Measurements from ENCODE around the gene CLDN3.
"Not testable (repeated sequence)": the region's sequence is repeated elsewhere in the genome, so short reads cannot be mapped to it uniquely, and the experiment has no call there.

CLDN3 gene

DNA sequence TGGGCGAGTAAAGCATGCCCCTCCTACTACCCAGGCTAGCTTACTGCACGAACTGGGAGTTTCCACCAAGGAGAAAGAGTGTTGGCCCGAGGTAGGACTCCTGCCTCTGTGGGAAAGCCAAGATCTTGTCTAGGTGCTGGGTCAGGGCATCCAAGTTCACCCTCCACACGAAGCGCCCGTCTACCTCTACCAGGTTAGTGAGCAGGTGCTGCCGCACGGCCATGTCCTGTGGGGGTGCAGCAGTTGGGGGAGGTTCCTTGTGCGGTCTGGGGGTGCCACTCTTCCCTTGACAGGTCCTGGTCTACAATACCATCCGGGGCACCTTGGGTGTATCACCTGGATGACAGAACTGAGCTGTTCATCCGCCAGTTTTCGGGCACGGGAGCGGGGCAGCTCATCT is 33.2 kb downstream of the CLDN3 start:
- DNase-seq (ENCODE audit: low read depth) = no peak

DNA sequence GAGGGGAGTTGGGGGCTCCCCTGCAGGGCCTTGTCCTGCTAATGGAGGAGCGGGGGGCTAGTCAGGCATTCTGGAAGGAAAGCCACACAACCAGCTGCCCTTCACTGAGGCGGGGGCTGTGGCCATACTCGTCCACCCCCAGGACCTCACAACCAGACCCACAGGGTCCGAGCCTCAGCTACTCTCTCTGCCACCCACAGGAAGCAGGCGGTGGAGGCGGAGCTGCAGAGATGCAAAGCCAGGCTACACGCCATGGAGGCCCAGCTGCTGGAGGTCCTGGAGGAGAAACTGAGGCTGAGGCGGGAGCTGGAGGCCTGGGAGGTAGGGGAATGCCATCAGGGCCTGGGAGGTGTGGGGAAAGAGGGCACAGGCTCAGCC is 34.6 kb downstream of the CLDN3 start:
- no peak for DNase-seq (ENCODE audit: low read depth)

DNA sequence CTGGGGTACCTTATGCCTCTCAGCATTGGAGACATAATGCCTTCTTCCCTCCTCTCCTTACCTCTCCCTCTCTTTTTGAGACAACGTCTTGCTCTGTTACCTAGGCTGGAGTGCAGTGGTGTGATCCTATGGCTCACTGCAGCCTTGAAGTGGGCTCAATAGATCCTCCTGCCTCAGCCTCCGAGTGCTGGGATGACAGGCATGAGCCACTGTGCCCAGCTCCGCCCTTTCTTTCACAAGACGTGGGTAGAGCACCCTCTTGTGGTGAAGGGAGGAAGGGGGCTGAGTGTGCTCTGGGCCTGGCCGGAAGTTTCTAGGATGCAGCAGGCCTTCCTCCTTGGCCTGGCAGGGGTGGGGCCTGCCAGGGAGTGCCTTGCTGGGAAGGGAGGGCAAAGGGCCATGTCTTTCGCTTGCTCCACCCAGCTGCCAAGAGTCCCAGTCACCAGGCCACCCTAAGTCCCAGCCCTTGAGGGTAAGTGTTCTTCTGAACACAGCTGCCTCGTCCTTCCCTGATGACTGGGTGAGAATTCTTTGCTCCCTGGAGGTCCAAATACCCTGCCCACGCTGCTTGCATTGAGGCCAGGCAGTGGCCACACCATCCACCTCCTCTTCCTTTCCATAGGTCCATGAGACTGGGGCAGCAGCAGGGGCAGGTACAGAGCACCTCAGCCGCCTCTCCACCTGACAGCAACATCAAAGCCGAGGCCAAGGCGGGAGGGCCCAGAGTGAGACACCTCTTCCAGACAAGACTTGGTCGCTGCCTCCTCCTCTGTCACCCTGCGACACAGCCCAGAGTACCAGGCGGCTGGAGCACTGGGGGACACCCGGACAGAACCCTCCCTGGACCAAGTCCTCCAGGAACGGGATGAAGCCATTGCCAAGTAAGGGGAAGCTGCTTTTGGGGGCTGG is 35.2 kb downstream of the CLDN3 start:
- peak; percentile 51 for DNase-seq (ENCODE audit: low read depth)

DNA sequence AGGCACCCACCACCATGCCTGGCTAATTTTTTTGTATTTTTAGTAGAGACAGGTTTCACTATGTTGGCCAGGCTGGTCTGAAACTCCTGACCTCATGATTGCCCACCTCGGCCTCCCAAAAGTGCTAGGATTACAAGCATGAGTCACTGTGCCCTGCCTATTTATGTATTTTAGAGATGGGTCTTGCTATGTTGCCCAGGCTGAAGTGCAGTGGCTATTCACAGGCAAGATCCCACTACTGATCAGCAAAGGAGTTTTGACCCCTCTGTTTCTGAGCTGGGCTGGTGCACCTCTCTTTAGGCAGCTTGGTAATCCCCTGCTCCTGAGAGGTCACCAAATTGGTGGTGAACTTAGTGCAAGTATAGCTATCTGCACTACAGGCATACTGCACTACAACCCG is 37.7 kb downstream of the CLDN3 start:
- DNase-seq (ENCODE audit: low read depth) = no peak

DNA sequence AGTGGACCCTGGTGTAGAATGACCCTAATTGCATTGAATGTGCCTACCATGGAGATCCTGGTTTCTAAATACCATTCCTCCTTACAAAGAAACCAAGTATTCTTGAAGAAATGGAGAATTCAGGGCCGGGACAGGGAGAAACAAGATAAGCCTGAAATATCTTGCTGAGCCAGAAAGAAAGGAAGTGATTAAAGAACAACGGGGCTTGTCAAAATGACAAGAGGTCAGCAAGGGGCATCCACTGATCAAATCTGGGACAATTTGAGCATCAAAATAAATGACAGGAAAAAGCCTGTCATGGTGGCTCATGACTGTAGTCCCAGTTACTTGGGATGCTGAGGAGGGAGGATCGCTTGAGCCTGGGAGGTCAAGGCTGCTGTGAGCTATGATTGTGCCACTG is 39.6 kb downstream of the CLDN3 start:
- no peak for DNase-seq (ENCODE audit: low read depth)

DNA sequence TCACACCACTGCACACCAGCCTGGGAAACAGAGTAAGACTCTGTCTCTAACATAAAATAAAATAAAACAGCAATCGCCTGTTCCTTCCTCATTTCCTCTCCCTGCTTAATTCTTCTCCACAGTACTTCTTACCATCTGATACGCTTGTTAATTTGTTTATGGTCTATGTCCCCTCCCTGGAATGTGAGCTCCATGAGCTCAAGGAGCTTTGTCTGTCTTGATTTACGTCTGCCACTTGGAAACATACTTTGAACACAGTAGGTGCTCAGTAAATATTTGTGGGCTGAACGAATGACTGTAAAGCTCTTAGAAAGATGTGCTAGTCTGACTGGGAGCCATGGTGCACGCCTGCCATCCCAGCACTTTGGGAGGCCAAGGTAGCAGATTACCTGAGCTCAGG is 41.5 kb downstream of the CLDN3 start:
- no peak for DNase-seq (ENCODE audit: low read depth)

DNA sequence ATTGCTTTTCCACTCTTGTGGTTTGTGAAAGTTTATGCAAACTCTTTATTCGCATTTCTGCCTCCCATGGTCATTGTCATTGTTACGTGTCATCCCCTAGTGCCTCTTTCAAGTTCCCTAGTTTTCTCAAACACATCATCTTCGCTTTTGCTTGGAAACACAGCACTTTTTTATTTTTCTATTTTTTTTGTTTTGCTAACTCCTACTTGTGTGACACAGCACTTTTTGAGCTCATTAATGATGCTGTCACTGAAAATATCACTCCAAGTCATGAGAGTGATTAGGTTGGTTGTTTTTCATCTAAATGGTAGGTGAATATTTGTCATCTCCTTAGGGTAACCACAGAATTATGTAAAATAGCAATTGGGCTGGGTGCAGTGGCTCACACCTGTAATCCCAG is 42.1 kb downstream of the CLDN3 start:
- DNase-seq (ENCODE audit: low read depth) = no peak

DNA sequence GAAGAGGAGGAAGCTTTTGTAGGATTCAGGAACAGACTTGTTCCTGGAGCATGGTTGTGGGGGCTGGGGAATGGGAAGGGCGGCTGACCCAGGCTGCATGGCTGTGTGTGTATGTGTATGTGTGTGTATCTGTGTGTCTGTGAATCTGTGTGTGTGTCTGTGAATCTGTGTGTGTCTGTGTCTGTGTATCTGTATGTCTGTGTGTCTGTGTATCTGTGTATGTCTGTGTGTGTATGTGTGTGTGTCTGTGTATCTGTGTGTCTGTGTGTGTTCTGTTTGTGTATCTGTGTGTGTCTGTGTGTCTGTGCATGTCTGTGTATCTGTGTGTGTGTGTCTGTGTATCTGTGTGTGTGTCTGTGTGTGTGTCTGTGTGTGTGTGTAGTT is 44.0 kb downstream of the CLDN3 start:
- no peak for DNase-seq (ENCODE audit: low read depth)

DNA sequence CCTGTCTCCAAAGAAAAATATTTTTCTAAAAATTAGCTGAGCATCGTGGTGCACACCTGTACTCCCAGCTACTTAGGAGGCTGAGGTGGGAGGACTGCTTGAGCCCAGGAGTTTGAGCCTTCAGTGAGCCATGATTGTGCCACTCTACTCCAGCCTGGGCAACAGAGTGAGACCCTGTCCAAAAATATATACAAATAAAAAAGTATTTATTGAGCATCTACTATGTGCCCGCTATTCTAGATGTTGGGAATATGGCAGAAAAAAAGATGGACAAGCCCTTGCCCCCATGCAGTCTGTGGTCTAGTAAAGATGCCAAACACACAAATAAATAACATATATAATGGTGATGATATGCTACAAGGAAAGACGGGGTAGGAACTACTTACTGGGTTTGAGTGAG is 46.3 kb downstream of the CLDN3 start:
- DNase-seq (ENCODE audit: low read depth) = no peak

DNA sequence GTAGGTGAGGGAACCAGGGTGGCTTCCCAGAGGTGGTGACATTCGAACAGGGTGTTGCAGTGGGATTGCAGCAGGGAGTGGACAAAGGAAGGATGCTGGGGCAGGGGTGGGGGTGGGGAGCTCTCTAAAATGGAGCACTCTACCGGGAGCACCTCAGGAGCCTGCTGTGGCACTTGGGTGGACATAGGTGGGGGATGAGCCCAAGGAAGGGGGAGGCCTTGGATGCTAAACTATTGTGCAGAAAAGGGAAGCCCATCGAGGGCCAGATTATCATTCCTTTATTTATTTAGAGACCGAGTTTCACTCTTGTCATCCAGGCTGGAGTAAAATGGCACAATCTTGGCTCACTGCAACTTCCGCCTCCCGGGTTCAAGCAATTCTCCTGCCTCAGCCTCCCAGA is 47.3 kb downstream of the CLDN3 start:
- no peak for DNase-seq (ENCODE audit: low read depth)

DNA sequence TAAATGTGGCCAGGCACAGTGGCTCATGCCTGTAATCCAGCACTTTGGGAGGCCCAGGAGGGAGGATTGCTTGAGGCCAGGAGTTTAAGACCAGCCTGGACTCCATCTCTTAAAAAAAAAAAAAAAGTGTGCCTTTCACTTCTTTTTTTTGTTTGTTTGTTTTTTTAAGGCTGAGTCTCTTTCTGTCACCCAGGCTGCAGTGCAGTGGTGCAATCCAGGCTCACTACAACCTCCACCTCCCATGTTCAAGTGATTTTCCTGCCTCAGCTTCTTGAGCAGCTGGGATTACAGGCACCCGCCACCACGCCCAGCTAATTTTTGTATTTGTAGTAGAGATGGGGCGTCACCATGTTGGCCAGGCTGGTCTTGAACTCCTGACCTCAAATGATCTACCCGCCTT is 47.9 kb downstream of the CLDN3 start:
- DNase-seq (ENCODE audit: low read depth) = not testable (repeated sequence)

DNA sequence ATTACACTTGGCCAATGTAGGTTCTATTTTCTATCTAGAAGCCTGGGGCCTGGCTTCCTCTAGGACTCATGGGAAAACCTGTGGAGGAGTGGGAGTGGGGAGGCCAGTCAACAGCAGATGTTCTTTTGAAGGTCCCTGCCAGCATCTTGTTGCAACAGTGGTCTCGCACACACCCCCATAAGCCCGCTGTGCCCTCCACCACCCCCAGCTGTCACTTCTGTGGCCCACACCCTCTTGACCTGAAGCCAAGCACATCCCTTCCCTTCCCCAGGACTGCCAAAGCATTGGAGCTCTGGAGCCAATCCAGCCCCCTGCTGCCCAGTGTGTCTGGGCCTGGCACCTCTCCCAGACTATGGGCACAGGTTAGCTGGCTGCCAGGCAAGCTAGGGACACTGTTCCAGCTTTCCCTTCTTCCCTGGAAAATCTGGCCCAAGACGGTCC is 48.7 kb downstream of the CLDN3 start:
- no peak for DNase-seq (ENCODE audit: low read depth)

DNA sequence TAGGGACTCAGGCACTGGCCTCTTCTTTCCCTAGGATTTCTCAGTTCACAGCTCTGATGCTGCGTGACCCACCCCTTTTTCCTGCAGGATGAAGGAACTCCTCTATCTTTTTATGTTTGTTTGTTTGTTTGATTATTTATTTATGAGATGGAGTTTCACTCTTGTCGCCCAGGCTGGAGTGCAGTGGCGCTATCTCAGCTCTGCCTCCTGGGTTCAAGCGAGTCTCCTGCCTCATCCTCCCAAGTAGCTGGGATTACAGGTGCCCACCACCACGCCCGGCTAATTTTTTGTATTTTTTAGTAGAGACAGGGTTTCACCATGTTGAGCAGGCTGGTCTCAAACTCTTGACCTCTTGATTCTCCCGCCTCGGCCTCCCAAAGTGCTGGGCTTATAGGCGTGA is 49.6 kb downstream of the CLDN3 start:
- DNase-seq (ENCODE audit: low read depth) = not testable (repeated sequence)

DNA sequence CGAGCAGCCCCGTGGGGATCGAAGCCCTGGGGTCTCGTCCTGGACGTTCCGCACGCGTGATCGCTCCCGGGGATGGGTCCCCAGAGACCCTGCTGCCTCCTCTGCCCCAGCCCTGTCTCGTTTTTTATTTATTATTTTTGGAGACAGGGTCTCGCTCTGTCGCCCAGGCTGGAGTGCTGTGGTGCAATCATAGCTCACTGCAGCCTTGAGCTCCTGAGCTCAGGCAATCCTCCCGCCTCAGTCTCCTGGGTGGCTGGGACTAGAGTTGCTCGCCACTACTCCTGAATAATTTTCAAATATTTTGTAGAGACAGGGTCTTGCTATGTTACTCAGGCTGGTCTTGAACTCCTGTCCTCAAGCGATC is 50.3 kb downstream of the CLDN3 start:
- DNase-seq (ENCODE audit: low read depth) = no peak
